GM18517 (cell line): ENCODE measurements around the gene RTN4IP1.
"Not testable (repeated sequence)": the region's sequence is repeated elsewhere in the genome, so short reads cannot be mapped to it uniquely, and the experiment has no call there.

Experiments
- ATAC-seq: cut with Tn5 transposase; IDR thresholded peaks from one replicate; pipeline ENCODE4 v1.9.1; 2021; ENCODE audit warnings: mild to moderate bottlenecking, moderate library complexity; ENCODE audit not compliant: unreplicated experiment

Gene RTN4IP1

DNA sequence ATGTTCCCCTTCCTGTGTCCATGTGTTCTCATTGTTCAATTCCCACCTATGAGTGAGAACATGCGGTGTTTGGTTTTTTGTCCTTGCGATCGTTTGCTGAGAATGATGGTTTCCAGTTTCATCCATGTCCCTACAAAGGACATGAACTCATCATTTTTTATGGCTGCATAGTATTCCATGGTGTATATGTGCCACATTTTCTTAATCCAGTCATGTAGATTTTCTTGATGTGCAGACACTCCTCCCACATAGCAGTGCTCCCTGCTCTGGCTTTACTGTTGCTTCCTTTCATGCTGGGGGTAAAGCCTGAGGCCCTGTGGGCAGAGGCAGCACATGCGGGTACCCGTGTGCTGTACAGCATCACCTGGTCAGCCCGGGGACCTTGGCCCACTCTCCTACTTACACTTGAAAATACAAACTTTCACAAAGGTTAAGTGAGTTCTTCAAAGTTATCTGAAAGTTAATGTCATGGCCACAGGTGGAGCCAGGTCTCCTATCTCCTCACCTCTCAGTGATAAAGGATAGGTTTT lies 80.3 kb downstream of the RTN4IP1 start:
- not testable (repeated sequence) for ATAC-seq

DNA sequence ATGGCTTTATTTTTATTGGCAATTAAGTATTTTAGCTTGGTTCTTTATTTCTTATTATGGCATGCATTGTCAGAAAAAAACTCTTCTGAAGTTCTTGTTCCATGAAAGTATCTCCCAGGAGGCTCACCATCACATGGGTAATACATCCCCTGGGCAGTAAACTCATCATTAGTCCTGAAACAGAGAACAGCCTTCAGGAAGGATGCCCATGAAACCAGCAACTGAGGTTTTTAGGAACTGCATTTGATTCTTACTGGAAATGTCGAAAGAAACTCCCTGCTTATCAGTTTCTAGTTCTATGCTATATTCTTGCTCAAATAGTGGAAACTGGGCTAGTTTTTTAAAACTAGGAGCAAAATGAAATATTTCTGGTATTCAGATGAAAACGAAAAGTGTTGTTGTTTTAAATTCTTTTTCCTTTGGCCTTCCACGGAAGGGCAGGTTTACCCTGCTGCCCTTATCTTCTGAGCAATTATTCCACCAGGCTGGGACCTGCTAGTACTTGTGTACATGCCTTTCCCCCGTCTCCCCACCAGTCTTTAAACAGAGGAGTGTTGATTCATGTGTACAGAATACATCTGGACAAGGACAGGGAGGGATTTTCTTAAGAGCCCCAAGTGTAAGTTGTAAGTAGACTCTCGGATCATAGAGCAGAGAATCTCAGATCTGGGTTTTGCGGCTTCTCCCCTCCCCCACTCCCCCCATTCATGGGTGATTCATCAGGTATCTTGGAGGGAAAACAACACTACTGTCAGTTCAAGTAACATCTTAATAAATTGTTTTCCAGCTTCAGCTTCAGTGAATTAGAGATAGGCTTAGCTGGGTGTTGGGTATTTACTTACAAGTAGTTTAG lies 81.5 kb downstream of the RTN4IP1 start:
- ATAC-seq: no peak

DNA sequence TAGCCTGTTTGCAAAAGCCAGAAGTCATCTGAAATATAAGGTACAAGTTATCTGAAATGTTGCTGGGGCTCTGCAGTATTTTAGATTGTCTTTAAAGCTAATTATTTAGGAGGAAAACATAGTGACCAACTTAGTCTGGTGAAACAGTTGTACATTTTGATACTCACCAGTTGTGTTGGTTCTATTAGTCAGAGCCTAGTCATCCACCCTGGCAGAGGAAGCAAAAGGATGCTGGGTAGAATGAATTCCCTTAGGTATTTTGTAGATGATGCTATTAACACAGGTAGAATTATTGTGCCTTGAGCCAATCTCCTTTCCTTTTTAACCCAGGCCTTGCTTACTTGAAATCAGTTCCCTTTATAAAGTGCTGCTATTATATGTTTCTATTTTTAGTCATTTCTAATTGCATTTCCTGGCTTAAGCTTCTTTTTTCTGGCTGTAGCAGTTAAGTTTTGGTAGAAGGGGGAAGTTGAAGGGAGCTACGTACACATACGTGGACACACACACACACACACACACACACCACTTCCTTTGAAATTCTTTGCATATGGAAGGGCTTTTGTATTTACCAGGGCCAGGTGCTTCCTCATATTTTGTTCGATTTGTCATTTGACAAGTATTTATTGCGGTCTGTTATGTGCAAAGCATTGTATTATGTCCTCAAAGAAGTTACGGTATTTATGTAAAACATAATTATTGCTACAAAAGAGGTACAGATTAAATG lies 82.4 kb downstream of the RTN4IP1 start:
- ATAC-seq: no peak

DNA sequence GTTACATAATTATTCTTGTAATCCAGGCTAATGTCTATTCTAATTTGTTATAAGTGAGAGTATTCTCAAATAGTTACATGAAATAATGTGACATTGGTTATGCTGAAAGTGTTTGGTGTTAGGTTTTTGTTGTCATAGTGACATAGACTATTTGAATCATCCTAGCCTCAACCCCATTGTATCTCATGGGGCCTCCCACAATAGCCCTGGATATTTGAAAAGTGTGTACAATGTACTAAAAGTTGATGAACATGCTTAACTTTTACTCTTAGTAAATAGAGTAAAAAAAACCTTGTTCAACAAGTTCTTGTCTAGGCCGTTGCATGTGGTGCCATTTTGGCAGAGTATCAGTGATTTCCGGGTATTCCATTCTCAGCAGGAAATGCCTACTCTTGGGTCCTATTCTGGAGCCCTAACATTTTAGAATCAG lies 83.0 kb downstream of the RTN4IP1 start:
- ATAC-seq: no peak

DNA sequence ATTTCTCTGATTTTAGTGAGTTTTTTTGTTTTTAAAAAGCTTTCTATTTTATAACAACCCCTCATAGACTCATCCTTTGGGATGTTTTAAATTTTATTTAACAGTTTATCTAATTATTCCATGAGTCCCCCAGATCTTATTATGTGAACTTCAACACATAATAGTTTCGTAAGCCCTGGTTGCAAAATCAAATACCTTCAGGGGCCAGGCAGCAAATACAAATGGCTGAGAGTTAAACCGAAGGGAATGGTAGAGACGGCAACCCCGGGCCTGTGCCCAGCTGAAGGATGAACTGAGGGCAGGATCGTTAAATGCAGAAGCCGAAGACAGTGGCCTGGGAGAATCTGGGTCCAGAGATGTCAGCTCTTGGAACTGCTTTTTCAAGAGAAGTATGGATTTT lies 88.4 kb downstream of the RTN4IP1 start:
- ATAC-seq: no peak

DNA sequence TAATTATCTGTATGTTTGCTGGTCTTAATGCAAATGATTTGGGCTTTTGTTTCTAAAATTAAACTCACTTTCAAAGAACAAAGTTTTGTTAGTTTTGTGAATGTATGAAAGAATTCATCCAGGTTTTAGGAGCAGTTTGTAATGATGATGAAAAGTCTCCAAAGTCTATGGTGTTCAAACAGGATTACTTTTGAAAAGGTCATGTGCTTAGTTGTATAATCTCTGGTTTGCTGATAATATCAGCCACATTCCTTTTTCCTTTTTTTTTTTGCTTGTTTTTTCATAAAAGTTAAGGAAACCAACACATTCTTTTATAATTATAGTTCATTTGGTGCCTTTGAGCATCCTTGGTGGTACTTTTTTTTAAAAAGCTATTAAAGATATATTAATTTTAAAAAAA lies 88.9 kb downstream of the RTN4IP1 start:
- ATAC-seq: no peak

DNA sequence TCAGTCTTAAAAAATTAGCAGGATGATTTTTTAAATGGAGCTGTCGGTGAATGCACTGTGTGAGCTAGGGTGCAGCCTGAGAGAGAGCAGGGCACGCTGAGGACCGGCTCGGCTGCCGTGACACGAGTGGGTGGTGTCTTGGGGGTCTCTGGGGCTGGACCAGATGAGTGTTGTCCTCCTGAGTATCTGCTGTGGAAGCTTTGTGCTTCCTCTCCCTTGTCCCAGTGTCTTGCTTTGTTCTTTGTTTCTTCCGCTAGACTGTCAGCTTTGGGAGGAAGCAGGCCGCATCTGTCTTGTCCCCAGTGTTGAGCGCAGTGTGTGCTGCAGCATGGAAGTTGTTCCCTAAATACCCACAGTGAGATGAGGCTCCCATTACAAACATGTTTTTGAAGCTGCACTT lies 89.4 kb downstream of the RTN4IP1 start:
- ATAC-seq: no peak

DNA sequence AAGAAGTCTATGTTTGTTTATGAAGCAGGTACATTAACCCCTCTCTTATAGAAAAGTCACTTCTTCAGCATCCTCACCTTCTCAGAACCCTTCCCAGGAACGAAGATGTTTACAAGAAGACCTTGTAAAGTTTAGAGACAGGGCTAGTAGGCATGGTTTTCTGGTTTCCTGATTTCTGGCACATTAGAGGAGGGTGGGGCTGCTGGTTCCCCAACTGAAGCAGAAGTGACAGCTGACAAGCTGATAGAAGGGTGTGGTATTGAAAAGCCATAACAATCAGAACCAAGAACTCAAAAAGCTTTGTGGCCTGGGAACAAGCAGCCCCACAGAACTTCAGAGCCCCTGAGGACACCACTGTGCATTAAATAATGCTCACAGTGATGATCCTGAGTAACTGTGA lies 91.2 kb downstream of the RTN4IP1 start:
- no peak for ATAC-seq

DNA sequence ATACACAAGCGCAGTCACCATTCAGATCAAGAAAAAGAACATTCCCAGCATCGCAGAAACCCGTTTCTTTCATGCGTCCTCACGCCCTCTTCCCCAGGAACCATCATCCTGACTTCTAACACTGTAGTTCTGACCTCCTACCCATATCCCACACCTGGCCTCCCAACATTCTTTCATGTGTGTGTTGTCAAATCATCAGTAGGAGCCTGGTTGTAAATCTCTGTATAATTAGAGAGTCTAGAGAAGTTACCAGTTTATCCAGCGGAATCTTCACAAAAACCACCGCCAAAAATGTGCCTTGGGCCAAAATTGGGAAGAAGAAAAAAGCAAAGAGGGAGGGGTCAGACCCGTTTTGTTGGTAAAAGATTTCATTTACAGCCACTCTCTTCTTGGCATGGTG lies 91.6 kb downstream of the RTN4IP1 start:
- no peak for ATAC-seq

DNA sequence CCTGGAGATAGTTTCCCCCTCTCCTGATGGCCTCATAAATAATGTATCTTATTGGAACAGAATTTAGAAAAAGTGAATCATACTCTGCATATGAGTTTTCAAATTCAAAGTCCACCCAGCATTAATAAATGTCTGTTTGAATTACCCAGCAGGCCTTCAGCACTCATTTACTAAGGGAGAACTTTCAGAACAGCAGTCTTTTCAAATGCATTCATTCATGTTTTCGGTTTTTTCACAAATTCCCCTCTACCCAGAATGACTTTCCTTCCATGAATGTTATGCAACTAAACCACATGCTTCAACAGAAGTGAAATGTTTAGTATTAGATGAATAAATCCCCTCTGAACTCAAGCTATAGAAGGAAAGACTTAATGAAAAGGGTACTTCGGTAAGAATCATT lies 92.4 kb downstream of the RTN4IP1 start:
- ATAC-seq: no peak

DNA sequence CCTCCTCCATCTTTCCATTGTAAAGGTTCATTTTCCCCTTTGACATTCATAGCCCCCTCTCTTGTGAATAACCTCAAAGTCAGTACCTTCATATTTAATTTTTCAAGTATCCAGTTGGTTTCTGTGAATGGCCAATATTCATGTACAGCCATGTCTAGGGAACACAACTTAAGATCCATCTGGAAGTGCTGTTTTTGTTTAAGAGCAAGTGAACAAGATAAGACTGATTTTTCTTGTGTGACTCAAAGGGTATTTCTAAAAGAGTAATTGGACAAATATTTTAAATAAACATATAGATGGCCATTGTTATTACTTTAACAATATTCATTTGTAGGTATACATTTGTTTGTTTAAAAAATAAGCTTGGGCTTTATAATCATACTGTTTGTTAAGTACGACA lies 92.9 kb downstream of the RTN4IP1 start:
- ATAC-seq: no peak

DNA sequence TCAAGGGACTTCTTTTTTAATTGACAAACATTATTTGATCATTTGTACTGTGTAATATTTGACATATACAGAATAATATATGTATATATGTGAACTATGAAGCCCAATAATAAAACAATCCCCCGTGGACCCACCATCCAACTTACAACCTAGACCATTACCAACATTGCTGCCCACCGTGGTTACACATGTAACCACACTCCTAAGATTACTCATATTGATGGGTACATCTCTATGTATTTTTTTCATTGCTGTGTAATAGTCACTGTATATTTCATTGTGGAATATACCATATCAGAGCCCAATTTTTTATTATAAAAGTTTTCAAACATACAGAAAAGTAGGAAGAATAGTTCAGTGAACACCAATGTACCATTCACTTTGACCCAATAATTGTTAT lies 94.3 kb downstream of the RTN4IP1 start:
- ATAC-seq: no peak

DNA sequence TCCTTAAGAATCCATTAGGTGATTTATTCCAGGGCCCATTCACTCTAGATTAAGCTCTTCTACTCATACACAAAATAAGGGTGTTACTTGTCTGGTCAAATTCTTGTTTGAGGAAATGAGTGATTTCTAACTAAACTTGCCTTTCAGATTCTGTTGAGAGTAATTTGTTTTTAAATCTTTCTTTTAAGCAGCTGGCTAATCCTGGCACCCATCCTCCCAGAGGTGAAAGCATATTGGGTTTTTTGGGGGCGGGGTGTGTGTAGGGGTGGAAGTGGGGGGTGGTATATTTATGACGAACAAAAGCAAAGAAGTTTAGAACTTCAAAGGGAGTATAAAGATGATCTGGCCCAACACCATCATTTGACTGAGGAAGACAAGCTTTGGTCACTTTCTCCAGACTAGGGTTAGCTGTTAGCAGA lies 94.7 kb downstream of the RTN4IP1 start:
- no peak for ATAC-seq

DNA sequence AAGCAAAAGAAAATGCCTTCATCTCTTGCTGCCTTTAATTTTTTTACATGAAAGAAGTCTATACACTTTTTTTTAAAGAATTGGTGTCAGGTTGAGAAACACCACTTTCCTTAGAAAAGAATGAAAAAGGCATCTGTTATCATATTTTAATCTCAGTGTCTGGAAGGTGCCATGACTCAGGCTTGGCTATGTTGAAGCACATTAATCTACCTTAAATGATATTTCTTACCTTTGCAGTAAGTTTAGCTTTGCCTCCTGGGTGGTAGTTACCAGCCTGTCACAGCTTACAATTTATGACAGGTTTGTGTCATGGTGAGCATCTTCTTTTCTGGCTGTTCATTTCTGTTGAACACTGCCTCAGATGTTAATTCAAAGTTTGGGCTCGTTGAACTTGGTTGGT lies 95.3 kb downstream of the RTN4IP1 start:
- no peak for ATAC-seq

DNA sequence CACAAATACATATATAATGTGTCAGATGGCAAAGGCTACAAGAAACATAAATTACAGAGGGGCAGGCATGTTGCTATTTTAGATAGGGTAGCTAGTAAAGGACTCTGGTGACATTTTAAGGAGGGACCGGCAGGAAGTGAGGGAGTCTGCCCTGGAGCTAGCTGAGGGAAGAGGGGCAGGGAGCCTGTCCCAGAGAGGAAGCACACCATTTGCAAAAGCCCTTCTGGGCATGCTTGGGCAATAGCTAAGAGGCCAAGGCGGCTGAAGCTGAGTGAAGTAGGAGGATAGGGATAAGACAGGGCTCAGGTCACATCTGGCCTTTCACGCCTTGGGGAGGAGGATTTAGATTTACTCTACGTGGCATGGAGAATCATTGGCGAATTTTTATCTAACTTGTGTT lies 96.2 kb downstream of the RTN4IP1 start:
- ATAC-seq: no peak

DNA sequence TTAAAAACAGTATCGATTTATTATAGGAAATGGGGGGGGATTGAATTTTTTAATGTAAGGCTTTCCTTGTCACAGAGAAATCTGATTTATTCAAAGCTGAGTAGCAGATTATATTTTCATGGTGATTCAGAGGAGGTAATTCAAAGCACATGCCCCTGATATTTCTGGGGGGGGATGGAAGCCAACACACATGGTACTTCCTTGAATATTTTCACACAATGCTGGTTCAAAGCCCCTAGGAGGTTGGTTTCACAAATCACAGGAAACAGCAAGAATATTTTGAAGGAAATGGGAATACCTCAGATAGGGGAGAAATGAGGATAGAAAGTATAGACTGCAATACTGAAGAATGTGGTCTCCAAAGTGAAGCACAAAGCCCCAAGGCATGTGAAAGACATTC lies 98.8 kb downstream of the RTN4IP1 start:
- no peak for ATAC-seq

DNA sequence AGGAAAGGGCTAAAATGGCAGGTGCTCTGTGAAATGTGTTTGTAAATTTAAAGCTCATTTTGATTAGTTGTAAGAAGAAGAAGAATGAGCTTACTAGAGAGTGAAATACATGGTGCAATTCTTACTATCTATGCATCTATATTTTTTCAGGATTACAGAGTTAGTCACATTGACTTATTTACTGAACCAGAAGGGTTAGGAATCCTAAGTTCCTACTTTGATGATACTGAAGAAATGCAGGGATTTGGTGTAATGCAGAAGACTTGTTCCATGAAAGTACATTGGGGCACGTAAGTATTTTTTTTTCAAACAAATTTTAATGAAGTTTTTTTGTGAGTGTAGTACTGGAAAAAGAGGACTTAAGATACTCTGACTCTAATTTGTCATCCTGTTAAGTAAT lies 99.3 kb downstream of the RTN4IP1 start:
- ATAC-seq: no peak

DNA sequence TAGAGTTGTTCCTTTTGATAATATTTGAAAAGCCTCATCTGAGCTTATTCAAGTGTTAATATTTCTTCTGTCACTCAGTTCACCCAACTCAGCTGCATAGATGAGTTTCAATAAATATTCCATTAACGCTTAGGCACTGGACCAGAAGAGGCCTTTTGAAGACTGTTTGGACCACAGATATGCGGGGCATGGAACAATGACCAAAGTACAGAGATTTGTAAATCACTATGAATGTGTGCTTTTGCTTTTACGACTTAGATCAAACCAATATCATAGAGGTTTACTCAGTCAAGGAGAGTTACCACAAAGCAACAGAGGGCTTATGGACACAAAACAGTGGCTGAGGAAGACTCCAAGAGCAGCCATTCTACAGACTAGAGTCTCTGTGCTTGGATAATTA lies 99.9 kb downstream of the RTN4IP1 start:
- no peak for ATAC-seq

DNA sequence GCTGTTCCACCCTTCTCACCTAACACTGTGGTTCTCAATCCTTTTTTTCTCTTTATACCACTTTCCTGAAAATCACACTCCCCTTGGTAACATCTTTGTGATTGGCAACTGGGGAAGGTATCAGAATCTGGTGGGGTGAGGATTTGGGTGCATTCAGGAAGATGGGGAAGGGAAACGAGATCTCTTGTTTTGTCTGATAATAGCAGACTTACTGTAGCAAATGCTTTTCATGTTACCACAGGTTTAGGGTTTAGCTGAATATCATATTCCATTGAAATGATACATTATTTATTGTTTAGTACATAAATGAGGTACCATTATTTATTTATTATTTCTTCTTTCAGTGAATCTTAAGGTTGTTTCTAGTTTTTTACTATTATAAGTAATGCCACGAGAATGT lies 100.8 kb downstream of the RTN4IP1 start:
- ATAC-seq: no peak

DNA sequence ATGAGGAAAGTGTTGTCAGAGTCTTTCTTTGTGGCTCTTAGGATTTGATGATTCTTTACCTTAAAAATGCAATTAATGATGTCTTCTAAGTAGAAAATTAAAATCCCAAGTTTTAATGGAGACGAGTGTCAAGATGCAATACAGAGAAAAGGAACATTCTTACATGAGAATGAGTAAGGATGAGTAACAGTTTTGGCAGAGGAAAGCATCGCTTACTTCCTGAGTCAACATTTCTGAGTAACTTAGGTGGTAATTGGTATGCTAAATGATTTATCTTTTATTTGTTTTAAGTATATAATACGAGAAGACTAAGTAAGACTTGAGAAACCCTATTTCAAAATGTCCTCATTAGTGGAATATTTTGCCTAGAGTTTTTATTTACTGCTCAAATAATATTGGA lies 101.3 kb downstream of the RTN4IP1 start:
- ATAC-seq: no peak

DNA sequence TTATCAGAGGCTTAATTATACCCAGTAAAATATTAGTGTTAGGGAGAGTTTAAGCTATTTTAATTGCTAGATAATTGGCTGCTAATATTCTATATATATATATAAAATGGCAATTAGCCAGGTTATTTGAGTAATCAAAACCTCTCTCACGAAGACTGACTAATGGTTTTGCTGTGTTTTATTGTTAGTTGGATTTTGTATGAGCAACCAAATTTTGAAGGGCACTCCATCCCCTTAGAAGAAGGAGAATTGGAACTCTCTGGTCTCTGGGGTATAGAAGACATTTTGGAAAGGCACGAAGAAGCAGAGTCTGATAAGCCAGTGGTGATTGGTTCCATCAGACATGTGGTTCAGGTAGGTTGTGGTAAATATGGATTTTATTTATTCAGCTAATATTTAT lies 102.2 kb downstream of the RTN4IP1 start:
- ATAC-seq: no peak

DNA sequence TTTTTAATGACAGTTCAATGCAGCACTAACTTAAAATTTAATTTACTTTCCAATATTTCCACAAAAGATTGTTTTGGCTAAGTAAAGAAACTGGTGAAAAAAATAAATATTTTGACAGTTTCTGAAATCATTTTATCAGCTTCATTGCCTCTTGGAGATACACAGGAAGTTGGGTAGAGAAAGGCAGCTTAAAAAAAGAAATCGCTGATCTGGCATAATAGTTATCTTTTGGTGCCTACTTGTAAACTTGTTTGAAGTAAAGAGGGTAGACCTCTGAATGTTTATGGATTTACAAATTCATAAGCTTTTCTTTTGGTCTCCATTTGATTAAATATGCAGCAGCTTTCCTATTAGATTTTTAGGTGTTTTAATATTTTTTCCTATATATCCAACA lies 103.4 kb downstream of the RTN4IP1 start:
- ATAC-seq: no peak
